SJSA1 (cell line): Measurements from ENCODE around the gene SNX12. TPM values are rescaled to one million over a fixed set of nuclear protein-coding genes. Genes with fewer than 3 reads are reported as not detected.

Source experiments
- DNase-seq, 2 experiments: peaks; one replicate each; pipeline ENCODE4 v3.0.0-alpha.2; 2015 to 2020; ENCODE audit warnings: low spot score in 2 of 2, low read depth in 1 of 2
- H3K27ac ChIP-seq: fragments of 250-450 bp; sonication (Bioruptor Pico); 2 replicates; pipeline ENCODE4 v1.5.1; 2020; ENCODE audit warnings: mild to moderate bottlenecking, moderate library complexity
- H3K27me3 ChIP-seq: fragments of 250-450 bp; sonication (Bioruptor Pico); replicated peaks from 2 replicates; pipeline ENCODE4 v1.5.1; 2020; ENCODE audit warnings: mild to moderate bottlenecking, moderate library complexity
- H3K36me3 ChIP-seq: fragments of 250-450 bp; sonication (Bioruptor Pico); 2 replicates; pipeline ENCODE4 v1.5.1; 2020; ENCODE audit warnings: mild to moderate bottlenecking
- H3K4me1 ChIP-seq: fragments of 250-450 bp; sonication (Bioruptor Pico); replicated peaks from 2 replicates; pipeline ENCODE4 v1.6.1; 2021; ENCODE audit warnings: mild to moderate bottlenecking
- H3K4me3 ChIP-seq: fragments of 250-450 bp; sonication (Bioruptor Pico); 2 replicates; pipeline ENCODE4 v1.5.1; 2020; ENCODE audit warnings: mild to moderate bottlenecking
- H3K9me3 ChIP-seq: fragments of 250-450 bp; sonication (Bioruptor Pico); replicated peaks from 2 replicates; pipeline ENCODE4 v1.5.1; 2020; ENCODE audit warnings: mild to moderate bottlenecking
- total RNA-seq: library from RNA; depleted of rRNA; stranded (reverse); fragments of >200 nt; shearing (Covaris generic); gene quantifications from 2 replicates; pipeline ENCODE4 v1.2.3, GENCODE V29; 2014; rRNA removed

SNX12 gene
- total RNA-seq = 50.8 and 56.2 TPM in 2 replicates

DNA sequence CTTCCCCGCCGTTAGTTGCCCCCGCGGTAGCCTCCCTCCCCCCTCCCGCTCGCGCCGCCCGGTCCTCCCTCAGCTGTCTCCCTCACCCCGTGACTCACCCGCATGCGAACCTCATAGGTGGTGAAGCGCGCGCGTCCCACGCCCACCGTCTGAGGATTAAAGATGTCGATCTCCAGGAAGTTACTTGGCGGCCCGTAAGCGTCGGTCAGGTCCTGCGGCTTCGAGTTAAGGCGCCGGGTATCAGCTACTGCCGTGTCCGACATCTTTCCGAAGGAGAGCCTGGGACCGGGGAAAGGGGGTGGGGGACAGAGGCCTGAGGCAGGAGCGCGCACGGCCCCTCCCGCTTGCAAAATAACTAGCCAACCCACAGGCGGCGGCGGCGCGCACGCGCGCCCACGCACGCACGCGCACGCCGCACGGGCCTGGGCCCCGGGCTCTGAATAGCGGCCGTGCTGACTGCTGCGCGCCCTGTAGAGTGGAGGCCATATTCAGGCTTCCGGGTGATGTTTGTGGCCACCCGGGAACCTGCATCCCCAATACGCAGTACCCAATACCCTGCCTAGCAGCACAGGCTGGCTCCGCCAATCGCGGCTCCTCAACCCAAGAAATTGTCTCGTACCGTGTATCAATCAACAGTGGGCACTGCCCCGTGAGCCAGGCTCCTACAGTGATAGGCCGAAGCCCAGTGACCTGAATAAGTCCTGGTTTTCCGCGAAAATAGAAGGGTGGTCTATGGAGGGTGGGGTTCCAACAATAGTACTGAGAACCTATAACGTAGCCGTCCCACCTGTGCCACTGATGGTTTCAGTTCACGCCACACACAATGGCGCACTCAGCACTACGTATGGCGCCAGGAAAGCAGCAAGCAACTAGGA lies at the start of gene SNX12:
Gene SNX12, minus strand, starts transcription at position 291 of the 875 bp plus-strand sequence. Its CDS starts 28 bp downstream, at position 263.
- DNase-seq = peak; percentile 89 to 96
- H3K27me3 ChIP-seq = no peaks in the 10 kb centered on the region; the same call in 1 of the 2 replicates
- H3K9me3 ChIP-seq = no peaks in the 10 kb centered on the region
- H3K27ac ChIP-seq = peak within 1 kb of the TSS; percentile 63
- H3K4me1 ChIP-seq = 0 out of 2 replicates have a peak, but pooled peaks cover 11% of the 10 kb centered on the region
- H3K4me3 ChIP-seq = peak within 1 kb of the TSS; percentile 61
- H3K36me3 ChIP-seq = no peaks in the 10 kb centered on the region

DNA sequence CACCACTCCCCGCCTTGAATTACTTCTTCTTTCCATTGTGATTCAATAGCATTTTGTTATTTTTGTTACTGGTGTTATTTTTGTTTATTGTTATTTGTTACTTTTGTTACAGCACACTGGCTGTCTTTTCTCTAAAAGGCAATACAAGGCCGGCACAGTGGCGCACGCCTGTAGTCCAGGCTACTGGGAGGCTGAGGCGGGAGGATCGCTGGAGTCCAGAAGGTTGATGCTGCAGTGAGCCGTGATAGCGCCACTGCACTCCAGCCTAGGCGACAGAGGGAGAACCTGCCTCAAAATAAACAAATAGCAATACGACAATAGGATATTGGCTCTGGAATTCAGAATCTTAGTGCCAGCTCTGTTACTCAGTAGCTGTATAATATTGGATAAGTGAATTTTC lies 49.2 kb upstream of the SNX12 start:
- Histone ChIP-seq H3K36me3 (no peaks in the 10 kb centered on the region), H3K27ac (no peak overlapping the region), H3K4me1 (no peaks in the 10 kb centered on the region), H3K4me3 (no peak overlapping the region), H3K9me3 (no peaks in the 10 kb centered on the region), H3K27me3 (no peaks in the 10 kb centered on the region)
- DNase-seq = no peak

DNA sequence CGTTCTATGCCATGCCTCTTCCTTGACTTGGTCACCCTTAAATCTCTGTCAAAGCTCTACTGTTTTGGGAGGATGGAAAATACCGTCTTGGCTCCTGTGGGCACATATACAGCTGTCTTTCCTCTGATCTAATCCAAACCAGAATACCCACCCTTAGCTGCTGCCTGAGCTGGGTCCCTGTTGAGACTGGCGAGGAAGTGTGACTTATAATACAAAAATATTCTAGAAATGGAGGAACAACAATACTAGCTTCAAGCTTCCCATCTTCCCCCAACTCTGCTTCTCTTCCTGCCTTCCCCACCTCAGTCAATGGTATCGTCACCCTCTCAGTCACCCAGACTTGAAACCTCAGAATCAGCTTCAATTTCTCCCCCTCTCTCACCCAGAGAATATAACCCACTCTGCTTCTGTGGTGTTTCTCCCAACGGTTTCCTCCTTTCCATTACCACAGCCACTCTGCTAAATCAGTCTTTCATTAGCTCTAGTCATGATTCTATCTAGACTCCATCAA lies 43.8 kb upstream of the SNX12 start:
- Histone ChIP-seq H3K27ac (no peak overlapping the region), H3K4me3 (no peak overlapping the region), H3K27me3 (no peaks in the 10 kb centered on the region), H3K36me3 (no peaks in the 10 kb centered on the region), H3K4me1 (no peaks in the 10 kb centered on the region), H3K9me3 (no peaks in the 10 kb centered on the region)
- DNase-seq = no peak

DNA sequence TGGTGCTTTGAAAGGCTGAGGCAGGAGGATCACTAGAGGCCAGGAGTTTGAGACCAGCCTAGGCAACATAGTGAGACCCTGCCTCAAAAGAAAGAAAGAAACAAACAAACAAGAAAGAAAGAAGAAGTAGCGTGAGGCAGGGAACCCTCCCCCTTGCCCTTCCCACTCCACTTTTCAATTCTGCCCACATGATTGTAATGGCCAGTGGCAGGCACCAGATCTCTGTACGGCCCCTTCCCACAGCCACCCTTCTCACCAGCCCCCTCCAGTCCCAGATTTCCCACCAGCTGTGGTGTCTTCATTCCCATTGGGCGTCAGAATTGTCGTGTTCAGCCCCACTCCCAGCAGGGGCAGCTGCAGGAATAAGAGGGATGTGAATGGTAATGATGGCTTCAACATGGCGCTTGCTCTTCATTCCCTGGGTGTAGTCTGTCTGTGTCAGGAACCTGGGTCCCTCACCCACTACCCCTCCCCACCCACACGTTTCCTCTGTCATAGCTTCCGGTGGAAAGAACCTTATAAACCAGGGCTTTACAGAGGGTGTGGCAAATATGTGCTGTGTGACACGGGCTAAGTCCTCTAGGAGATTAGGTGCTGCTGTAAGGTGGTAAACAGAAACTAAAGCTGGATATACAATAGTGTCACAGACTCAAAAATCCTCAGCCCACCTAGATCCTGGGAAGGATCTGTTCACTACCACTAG lies 43.2 kb upstream of the SNX12 start, which contains the start of gene IL2RG:
Gene IL2RG, minus strand, starts transcription at position 437 of the 703 bp plus-strand sequence. Its CDS starts 38 bp downstream, at position 399.
- H3K27me3 ChIP-seq = no peaks in the 10 kb centered on the region

DNA sequence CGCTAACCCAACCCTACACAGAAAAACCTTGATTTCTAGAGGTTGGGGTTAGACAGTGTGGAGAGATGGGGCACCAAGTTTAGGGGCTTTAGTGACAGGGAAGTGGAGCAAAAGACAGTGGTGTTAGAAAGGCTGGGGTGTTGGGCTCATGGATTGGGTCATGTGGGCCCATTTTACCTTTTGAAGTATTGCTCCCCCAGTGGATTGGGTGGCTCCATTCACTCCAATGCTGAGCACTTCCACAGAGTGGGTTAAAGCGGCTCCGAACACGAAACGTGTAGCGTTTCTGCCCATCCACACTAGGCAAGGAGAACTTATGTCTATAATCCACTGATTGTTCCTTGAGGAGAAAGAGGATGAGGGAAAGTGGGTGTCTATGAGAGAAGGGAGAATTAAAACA lies 40.9 kb upstream of the SNX12 start:
- no peaks in the 10 kb centered on the region for H3K36me3 ChIP-seq
- H3K4me1 ChIP-seq = no peaks in the 10 kb centered on the region
- H3K27ac ChIP-seq = no peak overlapping the region
- H3K4me3 ChIP-seq = no peak overlapping the region
- no peaks in the 10 kb centered on the region for H3K9me3 ChIP-seq
- no peak for DNase-seq
- H3K27me3 ChIP-seq = no peaks in the 10 kb centered on the region

More for the DNA sequence above, 43.2 kb upstream of the SNX12 start, which contains the start of gene IL2RG:
- DNase-seq = no peak
- Histone ChIP-seq H3K4me3 (no peak within 1 kb of the TSS), H3K4me1 (no peaks in the 10 kb centered on the region), H3K36me3 (no peaks in the 10 kb centered on the region), H3K9me3 (no peaks in the 10 kb centered on the region), H3K27ac (no peak within 1 kb of the TSS)

DNA sequence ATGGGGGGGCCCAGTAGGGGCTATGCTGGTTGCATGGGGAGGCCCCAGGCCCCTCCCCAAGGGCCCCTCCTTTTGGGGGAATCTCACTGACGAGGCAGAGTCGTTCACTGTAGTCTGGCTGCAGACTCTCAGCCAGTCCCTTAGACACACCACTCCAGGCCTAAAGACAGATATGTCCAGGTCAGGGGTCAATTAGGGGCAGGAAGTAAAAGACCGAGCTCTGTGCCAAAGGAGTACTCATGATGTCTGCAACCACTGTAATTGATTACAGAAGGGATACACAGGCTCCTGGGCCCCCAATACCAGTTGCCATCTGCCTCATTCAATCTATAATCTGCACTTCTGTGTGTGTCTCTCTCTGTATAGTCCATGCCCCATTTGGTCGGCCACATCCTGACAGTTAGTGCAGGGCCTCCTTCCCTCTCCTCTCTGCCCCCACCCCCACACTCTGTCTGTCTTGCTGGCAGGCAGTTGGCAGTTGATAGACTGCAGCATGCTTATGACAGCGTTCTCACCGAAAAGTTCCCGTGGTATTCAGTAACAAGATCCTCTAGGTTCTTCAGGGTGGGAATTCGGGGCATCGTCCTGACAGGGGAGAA lies 39.7 kb upstream of the SNX12 start:
- no peak overlapping the region for H3K27ac ChIP-seq
- no peaks in the 10 kb centered on the region for H3K27me3 ChIP-seq
- no peaks in the 10 kb centered on the region for H3K9me3 ChIP-seq
- H3K36me3 ChIP-seq = no peaks in the 10 kb centered on the region
- no peak for DNase-seq
- no peaks in the 10 kb centered on the region for H3K4me1 ChIP-seq
- H3K4me3 ChIP-seq = no peak overlapping the region

DNA sequence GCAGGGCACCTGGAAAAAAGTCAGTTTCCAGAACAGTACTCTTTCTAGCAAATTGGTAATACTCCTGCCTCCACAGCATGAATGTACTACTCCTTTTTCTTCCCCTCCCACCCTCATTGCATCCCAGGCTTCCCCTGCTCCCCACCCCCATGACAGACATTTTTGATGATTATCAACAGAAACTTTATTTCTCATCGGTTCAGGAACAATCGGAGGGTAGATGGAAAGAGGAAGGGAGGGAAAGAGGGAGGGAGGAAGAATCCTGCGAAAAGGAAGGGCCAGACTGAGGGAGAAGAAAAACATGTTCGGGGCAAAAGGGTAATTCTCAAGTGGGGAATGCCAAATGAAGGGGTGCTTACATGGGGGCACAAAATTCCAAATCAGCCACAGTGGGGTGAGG lies 39.1 kb upstream of the SNX12 start:
- Histone ChIP-seq H3K4me3 (no peak overlapping the region), H3K27me3 (no peaks in the 10 kb centered on the region), H3K9me3 (no peaks in the 10 kb centered on the region), H3K36me3 (no peaks in the 10 kb centered on the region), H3K4me1 (no peaks in the 10 kb centered on the region), H3K27ac (no peak overlapping the region)
- DNase-seq = no peak

DNA sequence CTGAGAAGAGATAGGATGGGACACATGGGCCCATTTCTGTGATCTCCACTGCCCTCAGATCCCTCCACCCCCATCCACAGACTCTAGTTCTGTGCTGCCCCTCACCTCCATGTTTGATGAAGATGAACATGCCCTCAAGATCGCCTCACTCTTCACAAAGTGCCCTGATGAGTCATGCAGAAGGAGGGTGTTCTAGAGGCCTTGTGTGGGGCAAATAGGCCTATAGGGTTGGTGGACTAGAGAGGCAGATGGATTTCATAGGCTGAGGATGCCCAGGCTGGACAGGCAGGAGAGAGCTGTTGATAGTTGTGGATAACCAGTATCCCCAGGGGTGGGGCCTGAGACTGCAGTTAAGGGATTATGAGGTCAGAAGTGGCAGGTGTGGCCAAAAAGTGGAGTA lies 38.3 kb upstream of the SNX12 start, which contains the start of gene CXorf65:
Gene CXorf65, minus strand, starts transcription at position 314 of the 400 bp plus-strand sequence. Its CDS starts 184 bp downstream, at position 130.
- Histone ChIP-seq H3K36me3 (no peaks in the 10 kb centered on the region), H3K9me3 (no peaks in the 10 kb centered on the region), H3K4me3 (no peak within 1 kb of the TSS), H3K27me3 (no peaks in the 10 kb centered on the region), H3K4me1 (no peaks in the 10 kb centered on the region), H3K27ac (no peak within 1 kb of the TSS)
- no peak for DNase-seq

DNA sequence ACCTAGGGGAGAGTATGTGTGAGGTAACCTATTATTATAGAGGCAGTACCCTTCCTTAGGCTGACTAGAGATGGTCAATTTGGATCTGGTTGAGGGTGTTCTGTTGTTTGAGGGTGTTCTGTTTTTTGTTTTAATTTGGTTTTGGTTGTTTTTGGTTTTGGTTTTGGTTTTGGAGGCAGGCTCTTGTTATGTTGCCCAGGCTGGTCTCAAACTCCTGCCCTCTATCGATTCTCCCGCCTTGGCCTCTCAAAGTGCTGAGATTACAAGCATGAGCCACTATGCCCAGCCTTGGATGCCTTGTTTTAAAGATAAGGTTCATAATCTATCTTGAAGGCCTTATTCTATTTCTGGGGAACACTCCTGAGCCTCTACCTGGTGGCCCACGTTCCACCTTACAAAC lies 37.5 kb upstream of the SNX12 start:
- DNase-seq = no peak
- Histone ChIP-seq H3K27me3 (no peaks in the 10 kb centered on the region), H3K4me1 (no peaks in the 10 kb centered on the region), H3K4me3 (no peak overlapping the region), H3K36me3 (no peaks in the 10 kb centered on the region), H3K9me3 (no peaks in the 10 kb centered on the region), H3K27ac (no peak overlapping the region)

DNA sequence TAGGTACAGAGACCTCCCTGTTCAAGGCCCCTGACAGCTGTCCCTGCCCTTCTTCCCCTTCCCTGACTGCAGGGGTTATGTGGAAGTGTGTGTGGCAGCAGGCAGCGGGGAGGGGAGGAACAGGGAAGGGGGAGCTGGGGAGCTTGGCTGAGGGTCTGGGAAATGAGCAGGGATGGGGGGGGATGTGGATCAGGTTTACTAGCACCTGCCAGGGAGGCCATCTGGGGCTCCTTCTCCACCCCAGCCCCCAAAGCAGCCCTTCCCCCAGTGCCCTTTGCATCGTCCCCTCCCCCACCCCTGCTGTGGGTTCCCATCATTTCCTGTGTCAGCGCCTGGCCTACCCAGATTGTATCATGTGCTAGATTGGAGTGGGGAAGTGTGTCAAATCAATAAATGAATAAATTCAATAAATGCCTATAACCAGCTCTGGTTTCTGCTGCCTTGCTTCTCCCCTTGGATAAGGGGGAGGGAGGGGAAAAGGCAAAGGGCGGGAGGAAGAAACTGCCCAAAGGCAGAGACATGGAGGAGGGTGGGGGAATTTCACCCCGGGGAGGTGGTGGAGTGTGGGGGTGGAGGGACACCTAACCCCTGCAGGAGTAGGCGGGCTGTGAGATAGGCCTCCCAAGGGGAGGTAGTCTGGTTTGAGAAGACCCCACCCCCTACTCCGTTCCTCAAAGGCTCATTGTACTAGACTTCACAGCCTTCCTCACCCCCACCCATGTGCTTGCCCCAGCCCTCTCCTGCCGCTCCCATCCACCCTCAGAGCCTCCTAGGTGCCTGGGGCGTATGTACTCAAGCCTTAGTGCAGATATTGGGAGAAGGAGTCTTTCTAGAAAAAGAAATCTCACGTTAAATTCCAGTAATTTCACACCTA lies 35.2 kb upstream of the SNX12 start:
- no peak for DNase-seq
- Histone ChIP-seq H3K27me3 (no peaks in the 10 kb centered on the region), H3K4me1 (no peaks in the 10 kb centered on the region), H3K4me3 (no peak overlapping the region), H3K27ac (no peak overlapping the region), H3K36me3 (no peaks in the 10 kb centered on the region), H3K9me3 (no peaks in the 10 kb centered on the region)

DNA sequence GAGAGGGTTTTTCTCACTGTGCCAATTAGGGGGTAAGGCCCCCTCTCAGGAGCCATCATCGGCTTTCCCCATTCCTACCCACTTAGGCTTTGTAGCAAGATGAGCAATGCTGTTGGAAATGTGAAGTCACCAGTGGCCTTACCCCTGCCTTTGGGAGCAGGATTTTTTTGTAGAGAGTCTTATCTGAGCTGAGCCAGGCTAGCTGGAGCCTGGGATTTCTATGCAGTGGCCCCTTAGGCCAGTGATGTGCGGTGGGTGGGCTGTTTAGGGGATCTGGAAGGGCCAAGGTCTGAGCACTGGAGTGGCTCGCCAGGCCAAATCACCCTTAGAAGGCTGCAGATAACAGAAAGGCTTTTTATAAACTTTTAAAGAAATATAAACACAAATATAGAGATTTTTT lies 34.2 kb upstream of the SNX12 start:
- DNase-seq = no peak
- Histone ChIP-seq H3K4me1 (no peaks in the 10 kb centered on the region), H3K27me3 (no peaks in the 10 kb centered on the region), H3K9me3 (no peaks in the 10 kb centered on the region), H3K36me3 (no peaks in the 10 kb centered on the region), H3K27ac (no peak overlapping the region), H3K4me3 (no peak overlapping the region)

DNA sequence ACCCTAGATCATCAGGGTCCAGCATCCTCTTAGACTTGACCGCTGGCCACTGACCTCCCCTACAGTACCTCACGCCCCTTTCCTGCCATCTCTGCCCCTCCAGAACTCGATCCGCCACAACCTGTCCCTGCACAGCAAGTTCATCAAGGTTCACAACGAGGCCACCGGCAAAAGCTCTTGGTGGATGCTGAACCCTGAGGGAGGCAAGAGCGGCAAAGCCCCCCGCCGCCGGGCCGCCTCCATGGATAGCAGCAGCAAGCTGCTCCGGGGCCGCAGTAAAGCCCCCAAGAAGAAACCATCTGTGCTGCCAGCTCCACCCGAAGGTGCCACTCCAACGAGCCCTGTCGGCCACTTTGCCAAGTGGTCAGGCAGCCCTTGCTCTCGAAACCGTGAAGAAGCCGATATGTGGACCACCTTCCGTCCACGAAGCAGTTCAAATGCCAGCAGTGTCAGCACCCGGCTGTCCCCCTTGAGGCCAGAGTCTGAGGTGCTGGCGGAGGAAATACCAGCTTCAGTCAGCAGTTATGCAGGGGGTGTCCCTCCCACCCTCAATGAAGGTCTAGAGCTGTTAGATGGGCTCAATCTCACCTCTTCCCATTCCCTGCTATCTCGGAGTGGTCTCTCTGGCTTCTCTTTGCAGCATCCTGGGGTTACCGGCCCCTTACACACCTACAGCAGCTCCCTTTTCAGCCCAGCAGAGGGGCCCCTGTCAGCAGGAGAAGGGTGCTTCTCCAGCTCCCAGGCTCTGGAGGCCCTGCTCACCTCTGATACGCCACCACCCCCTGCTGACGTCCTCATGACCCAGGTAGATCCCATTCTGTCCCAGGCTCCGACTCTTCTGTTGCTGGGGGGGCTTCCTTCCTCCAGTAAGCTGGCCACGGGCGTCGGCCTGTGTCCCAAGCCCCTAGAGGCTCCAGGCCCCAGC lies 32.7 kb upstream of the SNX12 start:
- H3K4me3 ChIP-seq = no peak overlapping the region
- no peak overlapping the region for H3K27ac ChIP-seq
- H3K27me3 ChIP-seq = no peaks in the 10 kb centered on the region
- DNase-seq = no peak
- H3K36me3 ChIP-seq = no peaks in the 10 kb centered on the region
- H3K9me3 ChIP-seq = no peaks in the 10 kb centered on the region
- H3K4me1 ChIP-seq = no peaks in the 10 kb centered on the region
